H1 (cell line): ENCODE data around the gene AKR1D1. TPM values are rescaled to one million over a fixed set of nuclear protein-coding genes. Genes with fewer than 3 reads are reported as not detected.

Experiments
- CTCF ChIA-PET: fragments of 300-600 bp; sonication (Branson Sonifier 250); formaldehyde crosslinking; loops from one replicate; lab custom pipeline; 2021; ENCODE audit not compliant: partially characterized antibody; lab: Charles Lee
- POLR2A ChIA-PET: fragments of 300-600 bp; sonication (Branson Sonifier 250); formaldehyde crosslinking; loops from one replicate; lab custom pipeline; 2021; ENCODE audit warnings: inconsistent platforms; ENCODE audit not compliant: partially characterized antibody; lab: Charles Lee
- DNase-seq, 2 experiments: peaks; one replicate each; pipeline versions ENCODE4 v3.0.0 to v3.0.0-alpha.2; 2010 to 2022; ENCODE audit warnings: low spot score in 2 of 2, low read depth in 1 of 2, mixed read lengths in 1 of 2
- FAIRE-seq: peaks from 2 replicates; lab custom pipeline; 2011; peaks lifted over from hg19 to GRCh38; lab: Jason Lieb, UNC
- H2AFZ ChIP-seq: 2 replicates; pipeline ENCODE4 v1.8.1; 2012; ENCODE audit warnings: low read length, inconsistent platforms
- H2AK5ac ChIP-seq: 2 replicates; pipeline ENCODE4 v1.6.1; 2013; ENCODE audit warnings: low read depth, low read length
- H2BK120ac ChIP-seq: replicated peaks from 2 replicates; pipeline ENCODE3; 2013; ENCODE audit warnings: low read depth, low read length, inconsistent platforms
- H2BK12ac ChIP-seq: 2 replicates; pipeline ENCODE4 v1.6.1; 2013; ENCODE audit warnings: low read depth, low read length
- H2BK15ac ChIP-seq: 2 replicates; pipeline ENCODE4 v1.6.1; 2013; ENCODE audit warnings: low read length
- H2BK20ac ChIP-seq: 2 replicates; pipeline ENCODE4 v1.6.1; 2013; ENCODE audit warnings: low read length
- H2BK5ac ChIP-seq: 2 replicates; pipeline ENCODE4 v1.6.1; 2013; ENCODE audit warnings: low read depth, low read length
- H3K14ac ChIP-seq: 2 replicates; pipeline ENCODE4 v1.6.1; 2013; ENCODE audit warnings: inconsistent platforms; ENCODE audit not compliant: insufficient read length
- H3K18ac ChIP-seq: 2 replicates; pipeline ENCODE4 v1.6.1; 2013; ENCODE audit warnings: low read length; ENCODE audit errors: extremely low read depth
- H3K23ac ChIP-seq: 2 replicates; pipeline ENCODE4 v1.6.1; 2013; ENCODE audit warnings: inconsistent platforms; ENCODE audit not compliant: insufficient read length
- H3K23me2 ChIP-seq: 2 replicates; pipeline ENCODE4 v1.6.1; 2013; ENCODE audit warnings: low read depth, low read length
- H3K27ac ChIP-seq: 2 replicates; pipeline ENCODE4 v1.6.1; 2011; ENCODE audit warnings: low read depth, low read length, inconsistent platforms
- H3K27me3 ChIP-seq, 4 experiments: replicated peaks in 1 of 4; 1 replicate in 1 of 4; 2 replicates in 3 of 4; pipeline versions ENCODE4 v1.6.1 to v1.8.1; 2011 to 2013; ENCODE audit warnings: low read length in 3 of 4, mild to moderate bottlenecking in 3 of 4, inconsistent platforms in 2 of 4, mixed read lengths in 2 of 4, moderate library complexity in 1 of 4; ENCODE audit not compliant: control insufficient read depth in 3 of 4, insufficient read depth in 3 of 4; ENCODE audit errors: extremely low read depth in 1 of 4
- H3K36me3 ChIP-seq, 4 experiments: 2 replicates each; pipeline versions ENCODE4 v1.6.1 to v1.8.1; 2011 to 2013; ENCODE audit warnings: mild to moderate bottlenecking in 4 of 4, low read length in 3 of 4, moderate library complexity in 2 of 4, control low read depth in 1 of 4, inconsistent platforms in 1 of 4; ENCODE audit not compliant: insufficient read depth in 4 of 4, control insufficient read depth in 2 of 4
- H3K4ac ChIP-seq: replicated peaks from 2 replicates; pipeline ENCODE3; 2013; ENCODE audit warnings: low read length, low read depth, mixed read lengths, inconsistent platforms; ENCODE audit not compliant: insufficient read length
- H3K4me1 ChIP-seq, 4 experiments: replicated peaks in 1 of 4; 1 replicate in 1 of 4; 2 replicates in 3 of 4; pipeline versions ENCODE4 v1.6.1 to v1.8.1; 2011 to 2013; ENCODE audit warnings: low read length in 3 of 4, inconsistent platforms in 2 of 4, mixed read lengths in 1 of 4; ENCODE audit not compliant: insufficient read depth in 4 of 4, control insufficient read depth in 3 of 4
- H3K4me2 ChIP-seq, 2 experiments: 2 replicates each; pipeline versions ENCODE4 v1.6.1 to v1.8.1; 2011 to 2013; ENCODE audit warnings: low read depth in 2 of 2, low read length in 2 of 2, control low read depth in 1 of 2, inconsistent platforms in 1 of 2, mild to moderate bottlenecking in 1 of 2; ENCODE audit not compliant: insufficient read depth in 1 of 2
- H3K4me3 ChIP-seq, 4 experiments: fragments of 200-600, 300-600 bp in 1 of 4; sonication (generic), shearing (Covaris generic), sonication (Bioruptor Twin) in 1 of 4; 2 replicates each; pipeline versions ENCODE4 v1.5.1 to v1.8.1; 2011 to 2016; ENCODE audit warnings: low read length in 4 of 4, low read depth in 3 of 4, control low read depth in 2 of 4, inconsistent platforms in 2 of 4, mild to moderate bottlenecking in 2 of 4, mixed read lengths in 1 of 4, moderate library complexity in 1 of 4; ENCODE audit not compliant: insufficient read depth in 2 of 4; ENCODE audit errors: extremely low read depth in 1 of 4
- H3K56ac ChIP-seq: replicated peaks from 2 replicates; pipeline ENCODE3; 2013; ENCODE audit warnings: low read depth, mild to moderate bottlenecking, mixed read lengths, low read length, inconsistent platforms; ENCODE audit not compliant: insufficient read length
- H3K79me1 ChIP-seq: 2 replicates; pipeline ENCODE4 v1.6.1; 2013; ENCODE audit warnings: low read depth, low read length, control low read depth
- H3K79me2 ChIP-seq, 2 experiments: 2 replicates each; pipeline versions ENCODE4 v1.6.1 to v1.8.1; 2012 to 2013; ENCODE audit warnings: low read length in 2 of 2, mild to moderate bottlenecking in 2 of 2, inconsistent platforms in 1 of 2; ENCODE audit not compliant: insufficient read depth in 2 of 2, control insufficient read depth in 1 of 2
- H3K9ac ChIP-seq, 4 experiments: replicated peaks in 1 of 4; 1 replicate in 1 of 4; 2 replicates in 3 of 4; pipeline versions ENCODE4 v1.6.1 to v1.8.1; 2011 to 2013; ENCODE audit warnings: low read depth in 3 of 4, low read length in 3 of 4, control low read depth in 2 of 4, mild to moderate bottlenecking in 2 of 4, moderate library complexity in 2 of 4, inconsistent platforms in 1 of 4; ENCODE audit errors: extremely low read depth in 1 of 4
- H3K9me3 ChIP-seq, 2 experiments: 2 replicates each; pipeline versions ENCODE4 v1.6.1 to v1.8.1; 2012 to 2013; ENCODE audit warnings: mild to moderate bottlenecking in 2 of 2, moderate library complexity in 2 of 2, control low read depth in 1 of 2, inconsistent platforms in 1 of 2, low read depth in 1 of 2, low read length in 1 of 2, mixed read lengths in 1 of 2; ENCODE audit not compliant: insufficient read depth in 2 of 2
- H4K20me1 ChIP-seq, 2 experiments: replicated peaks in 1 of 2; 2 replicates each; pipeline versions ENCODE3 to v1.8.1; 2011 to 2013; ENCODE audit warnings: inconsistent platforms in 2 of 2, low read length in 2 of 2, mild to moderate bottlenecking in 1 of 2; ENCODE audit not compliant: insufficient read depth in 2 of 2, control insufficient read depth in 1 of 2
- H4K5ac ChIP-seq: 2 replicates; pipeline ENCODE4 v1.6.1; 2013; ENCODE audit warnings: low read length, low read depth, mixed read lengths, inconsistent platforms; ENCODE audit not compliant: insufficient read length
- H4K8ac ChIP-seq: 2 replicates; pipeline ENCODE4 v1.8.0; 2013; ENCODE audit warnings: mild to moderate bottlenecking, moderate library complexity, low read length, inconsistent platforms; ENCODE audit not compliant: insufficient read depth; ENCODE audit errors: extremely low read depth
- H4K91ac ChIP-seq: replicated peaks from 2 replicates; pipeline ENCODE3; 2013; ENCODE audit warnings: low read length, mixed read lengths, inconsistent platforms; ENCODE audit not compliant: insufficient read length
- ATF3 ChIP-seq: IDR thresholded peaks from 2 replicates; pipeline ENCODE4 v1.6.1; 2011; ENCODE audit warnings: low read depth, mild to moderate bottlenecking, low read length; ENCODE audit not compliant: insufficient read depth
- BRCA1 ChIP-seq: IDR thresholded peaks from 2 replicates; pipeline ENCODE4 v1.6.1; 2012; ENCODE audit warnings: low read depth, low read length, improper control_type of control experiment
- KDM1A ChIP-seq: fragments of 200-600, 300-600 bp; sonication (generic); IDR thresholded peaks from 2 replicates; pipeline ENCODE4 v1.7.1; 2016; ENCODE audit warnings: mild to moderate bottlenecking, low read length, borderline replicate concordance
- RFX5 ChIP-seq: IDR thresholded peaks from 2 replicates; pipeline ENCODE4 v1.6.1; 2011; ENCODE audit warnings: low read depth, low read length, improper control_type of control experiment, borderline replicate concordance
- SUZ12 ChIP-seq: fragments of 200-600 bp; sonication (generic); IDR thresholded peaks from 2 replicates; pipeline ENCODE4 v1.6.1; 2012; ENCODE audit warnings: mild to moderate bottlenecking, inconsistent platforms, low read length, moderate library complexity, mixed read lengths
- TAF1 ChIP-seq: IDR thresholded peaks from 2 replicates; pipeline ENCODE4 v1.6.1; 2011; ENCODE audit warnings: mild to moderate bottlenecking, low read depth, low read length
- TCF12 ChIP-seq: IDR thresholded peaks from 2 replicates; pipeline ENCODE4 v1.6.1; 2011; ENCODE audit warnings: low read depth, mild to moderate bottlenecking, low read length
- TEAD4 ChIP-seq: IDR thresholded peaks from 2 replicates; pipeline ENCODE4 v1.6.1; 2012; ENCODE audit warnings: low read depth, low read length, inconsistent platforms, mixed read lengths
- YY1 ChIP-seq: IDR thresholded peaks from 2 replicates; pipeline ENCODE4 v1.6.1; 2011; ENCODE audit warnings: low read depth, mild to moderate bottlenecking, low read length
- WGBS, 2 experiments: shearing (Covaris generic) in 1 of 2; methylation state at CpG; one replicate each; pipeline versions ENCODE4 v1.1.6 to v1.1.7; 2013 to 2015; ENCODE audit warnings: low lambda C conversion rate in 2 of 2, mixed read lengths in 2 of 2, inconsistent platforms in 1 of 2, low coverage in 1 of 2, missing lambda C conversion rate in 1 of 2; ENCODE audit not compliant: insufficient replicate concordance in 2 of 2, insufficient coverage in 1 of 2, insufficient read length in 1 of 2; ENCODE audit errors: extremely low coverage in 1 of 2, missing lambda C conversion rate in 1 of 2; 5-methylcytosine and 5-hydroxymethylcytosine counted together
- polyA plus RNA-seq, 7 experiments: library from polyadenylated mRNA; depleted of rRNA in 3 of 7; stranded (reverse) in 5 of 7; unstranded in 2 of 7; fragments of >200 nt in 5 of 7; fragments of 200-250 nt in 2 of 7; gene quantifications; 1 replicate in 5 of 7; 2 replicates in 1 of 7; 4 replicates in 1 of 7; pipeline versions ENCODE4 v1.2.1 to v1.2.3, GENCODE V29; 2011 to 2013; ENCODE audit warnings: missing spikeins in 2 of 7, mixed read lengths in 2 of 7
- total RNA-seq: library from RNA; stranded (reverse); fragmentation: NEBNext Ultra II Directional; extraction: Animal tissue kit (Norgen Biotek cat#: 25700); gene quantifications from 2 replicates; pipeline ENCODE4 v1.2.1, GENCODE V29; 2021
- TF ChIP-seq, protein P1 (sequence below): IDR thresholded peaks from 2 replicates; pipeline ENCODE4 v1.6.1; 2012; ENCODE audit warnings: low read length, inconsistent platforms

AKR1D1 gene
- total and polyA plus RNA-seq, 2 of the 8 experiments (the other 6 are each of a cell fraction or from before 2014, with no cell fraction given), result not detected

GRCh38 chr7:138044897-138045296 lies 31.4 kb upstream of the AKR1D1 start:
- Histone ChIP-seq H4K5ac (no peak overlapping the region), H2AK5ac (no peak overlapping the region), H3K4me3 (no peak overlapping the region), H2BK20ac (no peak overlapping the region), H3K27me3 (no peaks in the 10 kb centered on the region), H3K27ac (no peak overlapping the region), H4K20me1 (no peaks in the 10 kb centered on the region), H3K9me3 (no peaks in the 10 kb centered on the region), H4K91ac (no peak overlapping the region), H3K56ac (no peak overlapping the region), H3K4me2 (no peak overlapping the region), H2BK5ac (no peak overlapping the region), H2AFZ (no peak overlapping the region), H2BK15ac (no peak overlapping the region), H2BK120ac (no peak overlapping the region), H4K8ac (no peak overlapping the region), H3K79me2 (no peaks in the 10 kb centered on the region), H3K9ac (no peak overlapping the region), H3K18ac (no peak overlapping the region), H3K36me3 (no peaks in the 10 kb centered on the region; a peak in 1 of 8 replicates), H3K4ac (no peak overlapping the region), H3K4me1 (no peaks in the 10 kb centered on the region), H3K23me2 (no peaks in the 10 kb centered on the region), H2BK12ac (no peak overlapping the region), H3K23ac (no peak overlapping the region), H3K79me1 (no peaks in the 10 kb centered on the region), H3K14ac (no peak overlapping the region)
- POLR2A ChIA-PET, result no interaction called here
- WGBS, 2 experiments, result 92% methylated on average over 2 of the region's 2 CpGs; no CpG with 5 or more reads in 1 of the 2 experiments
- no peak for FAIRE-seq
- no peak for DNase-seq
- CTCF ChIA-PET, result no interaction called here
- TF ChIP-seq KDM1A (no peak), SUZ12 (no peak), TEAD4 (no peak), TAF1 (no peak), TCF12 (no peak), BRCA1 (no peak), YY1 (no peak), ATF3 (no peak), RFX5 (no peak)
- TF ChIP-seq, protein P1, sequence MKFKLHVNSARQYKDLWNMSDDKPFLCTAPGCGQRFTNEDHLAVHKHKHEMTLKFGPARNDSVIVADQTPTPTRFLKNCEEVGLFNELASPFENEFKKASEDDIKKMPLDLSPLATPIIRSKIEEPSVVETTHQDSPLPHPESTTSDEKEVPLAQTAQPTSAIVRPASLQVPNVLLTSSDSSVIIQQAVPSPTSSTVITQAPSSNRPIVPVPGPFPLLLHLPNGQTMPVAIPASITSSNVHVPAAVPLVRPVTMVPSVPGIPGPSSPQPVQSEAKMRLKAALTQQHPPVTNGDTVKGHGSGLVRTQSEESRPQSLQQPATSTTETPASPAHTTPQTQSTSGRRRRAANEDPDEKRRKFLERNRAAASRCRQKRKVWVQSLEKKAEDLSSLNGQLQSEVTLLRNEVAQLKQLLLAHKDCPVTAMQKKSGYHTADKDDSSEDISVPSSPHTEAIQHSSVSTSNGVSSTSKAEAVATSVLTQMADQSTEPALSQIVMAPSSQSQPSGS, result no peak
